ENCODE results near the gene STRN.

The STRN gene, protein sequence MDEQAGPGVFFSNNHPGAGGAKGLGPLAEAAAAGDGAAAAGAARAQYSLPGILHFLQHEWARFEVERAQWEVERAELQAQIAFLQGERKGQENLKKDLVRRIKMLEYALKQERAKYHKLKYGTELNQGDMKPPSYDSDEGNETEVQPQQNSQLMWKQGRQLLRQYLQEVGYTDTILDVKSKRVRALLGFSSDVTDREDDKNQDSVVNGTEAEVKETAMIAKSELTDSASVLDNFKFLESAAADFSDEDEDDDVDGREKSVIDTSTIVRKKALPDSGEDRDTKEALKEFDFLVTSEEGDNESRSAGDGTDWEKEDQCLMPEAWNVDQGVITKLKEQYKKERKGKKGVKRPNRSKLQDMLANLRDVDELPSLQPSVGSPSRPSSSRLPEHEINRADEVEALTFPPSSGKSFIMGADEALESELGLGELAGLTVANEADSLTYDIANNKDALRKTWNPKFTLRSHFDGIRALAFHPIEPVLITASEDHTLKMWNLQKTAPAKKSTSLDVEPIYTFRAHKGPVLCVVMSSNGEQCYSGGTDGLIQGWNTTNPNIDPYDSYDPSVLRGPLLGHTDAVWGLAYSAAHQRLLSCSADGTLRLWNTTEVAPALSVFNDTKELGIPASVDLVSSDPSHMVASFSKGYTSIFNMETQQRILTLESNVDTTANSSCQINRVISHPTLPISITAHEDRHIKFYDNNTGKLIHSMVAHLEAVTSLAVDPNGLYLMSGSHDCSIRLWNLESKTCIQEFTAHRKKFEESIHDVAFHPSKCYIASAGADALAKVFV

GRCh38 chr2:36966370-36967235 is at the start of gene STRN:
TSS of gene STRN (minus strand) at chr2:36966536. CDS start at chr2:36966463, 73 bp downstream.
- no peak for TF ChIP-seq CTCF (IDR thresholded peaks at IDR 0.05)

DNA sequence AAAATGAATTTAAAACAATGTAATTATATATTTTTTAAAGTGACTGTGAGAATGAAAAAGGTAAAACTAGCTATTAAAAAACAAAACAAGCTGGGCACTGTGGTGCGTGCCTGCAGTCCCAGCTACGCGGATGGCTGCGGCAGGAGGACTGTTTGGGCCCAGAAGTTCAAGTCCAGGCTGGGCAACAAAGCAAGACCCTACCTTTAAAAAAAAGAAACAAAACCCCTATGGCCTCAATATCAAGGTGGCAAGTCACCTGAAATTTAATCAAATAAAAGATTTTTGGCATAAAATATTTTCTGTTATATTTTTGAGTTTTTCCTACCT is 46.9 kb upstream of the STRN start:
- no peak for TF ChIP-seq CTCF (IDR thresholded peaks at IDR 0.05)

GRCh38 chr2:37011130-37011529 is 44.8 kb upstream of the STRN start:
- TF ChIP-seq CTCF (IDR thresholded peaks at IDR 0.05), result no peak

DNA sequence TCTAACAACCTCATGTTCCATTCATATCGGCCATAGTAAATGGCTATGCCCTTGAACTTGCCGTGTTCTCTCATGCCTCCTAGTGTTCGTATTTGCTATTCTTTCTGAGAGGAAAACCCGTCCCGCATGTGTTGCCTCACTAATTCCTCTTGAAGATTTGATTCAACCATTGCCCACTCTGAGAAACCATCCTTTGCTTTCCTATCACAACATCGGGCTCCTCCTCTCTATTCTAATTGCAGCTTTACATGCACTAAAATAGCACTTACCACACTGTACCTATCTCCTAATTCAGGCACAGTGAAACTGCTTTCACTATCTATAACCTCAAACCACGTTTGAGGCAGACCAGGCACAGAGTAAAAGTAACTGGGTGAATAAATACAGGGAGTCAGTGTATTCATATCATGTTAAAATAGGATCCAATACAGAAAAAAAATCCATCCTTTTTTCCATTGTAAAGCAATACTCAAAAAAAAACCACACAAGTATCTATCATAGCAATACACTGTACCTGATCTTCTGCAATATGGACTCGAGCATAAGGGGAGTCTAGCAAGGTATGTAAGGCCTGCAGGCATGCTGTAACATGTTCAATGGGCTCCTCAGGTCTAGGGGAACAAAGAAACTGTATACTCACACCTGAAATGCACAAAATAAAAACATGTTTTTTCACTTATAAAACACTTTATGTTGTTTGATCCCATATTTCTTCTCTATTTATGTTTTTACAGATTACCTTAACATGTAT is 39.0 kb upstream of the STRN start:
- peak; percentile 44; the same call in 1 of the 2 replicates for TF ChIP-seq CTCF (IDR thresholded peaks at IDR 0.05)

DNA sequence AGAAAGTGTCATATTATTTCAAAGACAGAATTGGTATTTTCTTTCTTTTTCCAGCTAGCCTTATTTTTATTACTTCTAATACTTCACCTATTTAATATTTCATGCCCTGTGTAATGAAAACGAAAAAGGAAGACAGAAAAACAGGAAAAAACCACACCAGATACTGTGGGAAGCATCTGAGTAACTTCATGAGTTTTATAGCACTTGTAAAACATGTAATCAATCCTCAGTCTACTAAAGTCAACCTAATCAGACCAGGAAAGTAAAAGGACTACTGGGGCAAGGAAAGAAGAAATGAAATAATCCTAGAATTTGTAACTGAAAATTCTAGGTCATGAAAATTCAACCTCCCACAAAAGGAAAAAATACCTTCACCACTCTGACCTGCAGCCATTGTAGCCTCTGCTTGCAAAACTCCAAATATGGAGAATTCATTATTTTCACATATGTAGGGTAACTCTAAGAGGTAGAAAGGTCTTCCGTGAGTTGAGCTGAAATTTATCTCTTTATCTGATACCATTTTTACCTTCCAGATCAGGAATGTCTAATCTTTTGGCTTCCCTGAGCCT is 34.7 kb upstream of the STRN start:
- no peak for TF ChIP-seq CTCF (IDR thresholded peaks at IDR 0.05)

GRCh38 chr2:37000318-37000717 is 34.0 kb upstream of the STRN start:
- TF ChIP-seq CTCF (IDR thresholded peaks at IDR 0.05), result no peak
